Natural killer cell (primary cell): ENCODE data around the gene PCYT1A. TPM values are rescaled to one million over a fixed set of nuclear protein-coding genes. Genes with fewer than 3 reads are reported as not detected.

Source experiments
- ATAC-seq, 3 donors: fragments of 150-1000 bp in 2 of 3; fragments of 200-7000 bp in 1 of 3; cut with Tn5 transposase; 1 replicate in 1 of 3; 2 replicates in 2 of 3; pipeline ENCODE4 v1.10.0; 2021; ENCODE audit warnings: mild to moderate bottlenecking in 2 of 3, moderate library complexity in 2 of 3
- DNase-seq, 2 donors: peaks; one replicate each; pipeline versions ENCODE4 v3.0.0 to v3.0.0-alpha.2; 2013 to 2021; ENCODE audit warnings: mixed read lengths in 1 of 2
- H3K27ac ChIP-seq: one replicate; pipeline ENCODE4 v1.5.1; 2013; ENCODE audit warnings: mild to moderate bottlenecking, low read length
- H3K27me3 ChIP-seq: one replicate; pipeline ENCODE4 v1.6.1; 2013; ENCODE audit warnings: low read length; ENCODE audit not compliant: control insufficient read depth, insufficient read depth
- H3K36me3 ChIP-seq: one replicate; pipeline ENCODE4 v1.6.1; 2013; ENCODE audit warnings: low read length; ENCODE audit not compliant: control insufficient read depth, insufficient read depth
- H3K4me1 ChIP-seq: one replicate; pipeline ENCODE4 v1.6.1; 2013; ENCODE audit warnings: low read length; ENCODE audit not compliant: control insufficient read depth, insufficient read depth
- H3K4me3 ChIP-seq: one replicate; pipeline ENCODE4 v1.5.1; 2013; ENCODE audit warnings: low read length
- H3K9me3 ChIP-seq: one replicate; pipeline ENCODE4 v1.6.1; 2013; ENCODE audit warnings: low read length; ENCODE audit not compliant: control insufficient read depth, insufficient read depth
- H3K27ac Mint-ChIP-seq, 2 donors: one replicate each; pipeline ENCODE4 v1.8.0; 2022; ENCODE audit warnings: mild to moderate bottlenecking in 2 of 2, mixed read lengths in 2 of 2, moderate library complexity in 1 of 2
- H3K27me3 Mint-ChIP-seq, 2 donors: one replicate each; pipeline ENCODE4 v1.8.0; 2022; ENCODE audit warnings: low read depth in 2 of 2, mixed read lengths in 2 of 2
- H3K36me3 Mint-ChIP-seq: one replicate; pipeline ENCODE4 v1.8.0; 2022; ENCODE audit warnings: mixed read lengths
- H3K4me1 Mint-ChIP-seq, 2 donors: one replicate each; pipeline ENCODE4 v1.8.0; 2022; ENCODE audit warnings: mixed read lengths in 2 of 2
- H3K4me3 Mint-ChIP-seq: one replicate; pipeline ENCODE4 v1.8.0; 2022; ENCODE audit warnings: mild to moderate bottlenecking, moderate library complexity, mixed read lengths
- H3K9me3 Mint-ChIP-seq, 2 donors: one replicate each; pipeline ENCODE4 v1.8.0; 2022; ENCODE audit warnings: mixed read lengths in 2 of 2
- WGBS: methylation state at CpG from one replicate; pipeline ENCODE4 v1.1.7; 2013; ENCODE audit warnings: missing lambda C conversion rate; ENCODE audit not compliant: insufficient coverage; 5-methylcytosine and 5-hydroxymethylcytosine counted together
- intact Hi-C: fragments of 100-400 bp; cut with micrococcal nuclease; formaldehyde crosslinking; loops from one replicate; pipeline ENCODE4 v1.14.2; 2022
- total RNA-seq, 4 donors: library from RNA; stranded (reverse); fragments of 120-200 nt in 1 of 4; gene quantifications; one replicate each; pipeline versions ENCODE4 v1.2.3 to v1.2.4, GENCODE V29; 2013 to 2022
- TF ChIP-seq, protein P1 (sequence below): fragments of 200-600 bp; IDR thresholded peaks from one replicate; pipeline ENCODE4 v1.8.0; 2022; ENCODE audit warnings: antibody characterized with exemption

PCYT1A gene
- total RNA-seq = 100 to 1,000 TPM; 105 to 123 (median 110) TPM
- 74.4 TPM for total RNA-seq (2013)

DNA sequence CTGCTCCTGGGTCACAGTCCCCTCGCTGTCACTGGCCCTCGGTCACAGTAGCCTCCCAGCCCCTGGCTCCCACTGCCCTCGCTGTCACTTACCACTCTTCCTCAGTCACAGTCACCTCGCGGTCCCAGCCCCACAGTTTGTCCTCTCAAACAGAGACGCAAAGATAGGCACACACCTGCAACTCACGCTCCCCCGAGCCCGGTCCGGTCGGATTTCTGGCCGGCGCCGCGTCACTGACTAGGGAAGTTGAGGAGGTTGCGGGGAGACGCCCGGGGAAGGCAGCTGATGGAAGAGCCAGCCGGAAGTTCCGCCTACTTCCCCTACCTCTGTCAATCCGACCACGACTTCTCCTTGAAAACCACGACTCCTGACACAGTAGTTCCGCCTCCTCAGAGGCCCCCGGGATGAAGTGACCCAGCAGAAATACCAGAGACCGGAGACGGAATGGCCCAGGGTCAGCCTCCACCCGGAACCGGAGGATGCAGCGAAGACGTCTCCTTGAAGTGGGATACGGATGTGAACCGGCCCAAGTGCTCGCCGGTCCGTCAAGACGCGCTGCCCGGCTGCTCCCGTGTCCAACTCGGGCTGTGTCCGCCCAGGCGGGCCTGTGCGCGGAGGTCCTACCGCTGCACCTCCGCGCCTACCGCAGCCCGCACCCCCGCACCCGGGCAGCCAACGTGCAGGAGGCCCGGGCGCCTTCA is at the start of gene PCYT1A:
Gene PCYT1A, minus strand, starts transcription at position 287 of the 701 bp plus-strand sequence. CDS start 17,195 bp downstream, outside the sequence.
- no peaks in the 10 kb centered on the region for H3K9me3 Mint-ChIP-seq

DNA sequence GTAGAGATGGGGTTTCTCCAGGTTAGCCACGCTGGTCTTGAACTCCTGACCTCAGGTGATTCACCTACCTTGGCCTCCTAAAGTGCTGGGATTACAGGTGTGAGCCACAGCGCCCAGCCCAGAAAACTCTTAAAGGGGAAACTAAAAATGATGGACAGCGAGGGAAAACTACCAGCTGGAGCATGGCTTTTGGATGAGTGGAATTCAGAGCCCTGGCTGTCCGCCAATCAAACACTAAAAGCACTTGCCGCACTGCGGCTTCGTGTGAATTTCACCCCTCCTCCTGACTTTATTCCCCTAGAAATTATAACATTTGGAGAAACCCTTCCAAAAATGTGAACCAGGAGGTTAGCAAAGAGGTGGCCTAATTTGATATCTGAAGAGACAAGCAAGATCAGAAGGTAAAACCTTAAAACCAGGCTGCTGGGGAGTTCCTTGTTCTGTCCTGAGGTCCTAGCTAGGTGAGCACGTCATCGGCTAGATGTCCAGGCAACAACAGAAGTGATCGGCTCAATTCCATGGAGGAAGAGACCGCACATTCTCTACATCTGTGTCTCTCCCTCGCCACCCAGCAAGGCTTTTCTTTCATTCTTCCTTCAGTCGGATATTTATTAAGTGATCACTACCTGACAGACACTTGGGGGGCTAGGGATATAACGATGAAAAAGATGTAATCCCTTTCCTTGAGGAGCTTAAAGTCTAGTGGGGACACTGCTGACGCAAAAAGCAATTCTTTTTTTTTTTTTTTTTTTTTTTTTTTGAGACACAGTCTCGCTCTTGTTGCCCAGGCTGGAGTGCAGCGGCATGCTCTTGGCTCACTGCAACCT is 49.0 kb upstream of the PCYT1A start:
- WGBS = 93% methylated on average over 15 of the region's 17 CpGs
- Mint-ChIP-seq H3K27ac (peak overlapping the region; percentile 29 to 42), H3K9me3 (no peaks in the 10 kb centered on the region), H3K4me3 (peak overlapping the region; percentile 25), H3K36me3 (no peaks in the 10 kb centered on the region), H3K4me1 (peaks cover 6 to 7% of the 10 kb centered on the region in 2 donors), H3K27me3 (peaks cover 0 to 2% of the 10 kb centered on the region in 2 donors)
- DNase-seq (no peak), ATAC-seq (no peak)
- no peaks in the 10 kb centered on the region for H3K27me3 ChIP-seq
- intact Hi-C loops = no loop called here
- peak overlapping the region; percentile 4 for H3K4me3 ChIP-seq
- no peaks in the 10 kb centered on the region for H3K36me3 ChIP-seq
- H3K4me1 ChIP-seq = peaks cover 10% of the 10 kb centered on the region
- no peaks in the 10 kb centered on the region for H3K9me3 ChIP-seq
- TF ChIP-seq, protein P1, sequence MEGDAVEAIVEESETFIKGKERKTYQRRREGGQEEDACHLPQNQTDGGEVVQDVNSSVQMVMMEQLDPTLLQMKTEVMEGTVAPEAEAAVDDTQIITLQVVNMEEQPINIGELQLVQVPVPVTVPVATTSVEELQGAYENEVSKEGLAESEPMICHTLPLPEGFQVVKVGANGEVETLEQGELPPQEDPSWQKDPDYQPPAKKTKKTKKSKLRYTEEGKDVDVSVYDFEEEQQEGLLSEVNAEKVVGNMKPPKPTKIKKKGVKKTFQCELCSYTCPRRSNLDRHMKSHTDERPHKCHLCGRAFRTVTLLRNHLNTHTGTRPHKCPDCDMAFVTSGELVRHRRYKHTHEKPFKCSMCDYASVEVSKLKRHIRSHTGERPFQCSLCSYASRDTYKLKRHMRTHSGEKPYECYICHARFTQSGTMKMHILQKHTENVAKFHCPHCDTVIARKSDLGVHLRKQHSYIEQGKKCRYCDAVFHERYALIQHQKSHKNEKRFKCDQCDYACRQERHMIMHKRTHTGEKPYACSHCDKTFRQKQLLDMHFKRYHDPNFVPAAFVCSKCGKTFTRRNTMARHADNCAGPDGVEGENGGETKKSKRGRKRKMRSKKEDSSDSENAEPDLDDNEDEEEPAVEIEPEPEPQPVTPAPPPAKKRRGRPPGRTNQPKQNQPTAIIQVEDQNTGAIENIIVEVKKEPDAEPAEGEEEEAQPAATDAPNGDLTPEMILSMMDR = no peak
- H3K27ac ChIP-seq = no peak overlapping the region

More for the DNA sequence above, at the start of gene PCYT1A:
- DNase-seq (peak; percentile 65 to 88), ATAC-seq (peak; percentile 82 to 89 (median 85))
- no peaks in the 10 kb centered on the region for H3K27me3 Mint-ChIP-seq
- Histone ChIP-seq H3K9me3 (no peaks in the 10 kb centered on the region), H3K36me3 (no peaks in the 10 kb centered on the region), H3K27me3 (no peaks in the 10 kb centered on the region), H3K27ac (peak within 1 kb of the TSS; percentile 78), H3K4me1 (peaks cover 19% of the 10 kb centered on the region), H3K4me3 (peak within 1 kb of the TSS; percentile 62)
- H3K27ac Mint-ChIP-seq = peak within 1 kb of the TSS; percentile 100
- TF ChIP-seq, protein P1 = no peak
- no peaks in the 10 kb centered on the region for H3K36me3 Mint-ChIP-seq
- WGBS = under 1% methylated on average over 55 of the region's 55 CpGs
- intact Hi-C loops = loop anchor here (1.0 kb wide), 1 partner anchor 13 kb away; no protein-coding TSS in a partner anchor
- H3K4me1 Mint-ChIP-seq = peaks cover 39 to 45% of the 10 kb centered on the region in 2 donors
- H3K4me3 Mint-ChIP-seq = peak within 1 kb of the TSS; percentile 100

DNA sequence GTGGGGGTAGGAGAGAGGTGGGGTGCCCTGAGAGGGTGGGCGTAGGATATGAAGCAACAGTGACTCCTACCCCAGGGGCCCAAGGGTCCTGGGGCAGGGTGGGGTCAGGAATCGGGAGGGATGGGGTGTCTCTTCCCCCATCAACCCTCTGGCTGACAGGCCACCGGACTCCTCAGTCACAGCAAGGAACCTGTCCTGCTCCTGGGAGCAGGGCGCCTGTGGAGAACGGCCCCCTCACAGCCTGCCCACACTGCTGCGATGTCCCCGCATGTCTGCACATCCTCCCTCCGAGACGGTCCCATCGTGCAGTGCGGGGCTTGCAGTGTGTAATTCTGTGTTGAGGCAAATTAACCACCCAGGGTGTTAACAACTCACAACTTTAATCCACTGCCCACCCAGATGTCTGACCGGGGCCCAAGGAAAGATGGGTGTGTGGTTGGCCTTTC is 48.0 kb upstream of the PCYT1A start:
- Histone ChIP-seq H3K27me3 (no peaks in the 10 kb centered on the region), H3K36me3 (no peaks in the 10 kb centered on the region), H3K9me3 (no peaks in the 10 kb centered on the region), H3K4me1 (peaks cover 10% of the 10 kb centered on the region), H3K27ac (no peak overlapping the region), H3K4me3 (no peak overlapping the region)
- 76% methylated on average over 7 of the region's 12 CpGs for WGBS
- H3K4me1 Mint-ChIP-seq = peaks cover 6 to 7% of the 10 kb centered on the region in 2 donors
- peaks cover 0 to 2% of the 10 kb centered on the region in 2 donors for H3K27me3 Mint-ChIP-seq
- TF ChIP-seq, protein P1 = no peak
- no peak overlapping the region for H3K4me3 Mint-ChIP-seq
- H3K27ac Mint-ChIP-seq = peak overlapping the region in 1 of 2 donors; percentile 42
- intact Hi-C loops = no loop called here
- no peaks in the 10 kb centered on the region for H3K9me3 Mint-ChIP-seq
- no peak for DNase-seq
- ATAC-seq = no peak
- H3K36me3 Mint-ChIP-seq = no peaks in the 10 kb centered on the region
